ENCODE results near the gene PPP2R3A.
"Not testable (repeated sequence)": the region's sequence is repeated elsewhere in the genome, so short reads cannot be mapped to it uniquely, and the experiment has no call there.

The PPP2R3A gene

GRCh38 chr3:136171097-136171542, 205.6 kb downstream of the PPP2R3A start:
- DNase-seq = no peak

GRCh38 chr3:136173939-136174490, 208.5 kb downstream of the PPP2R3A start:
- no peak for DNase-seq

GRCh38 chr3:136177876-136178275, 212.3 kb downstream of the PPP2R3A start:
- no peak for DNase-seq

- DNase-seq = no peak
Observed at GRCh38 chr3:136181741-136182140, 216.2 kb downstream of the PPP2R3A start.

- DNase-seq = no peak
Observed at GRCh38 chr3:136184703-136185102, 219.2 kb downstream of the PPP2R3A start.

GRCh38 chr3:136186344-136186743, 220.8 kb downstream of the PPP2R3A start:
- DNase-seq = no peak

GRCh38 chr3:136186846-136187245, 221.3 kb downstream of the PPP2R3A start:
- no peak for DNase-seq

- DNase-seq = no peak
Observed at GRCh38 chr3:136187868-136188267, 222.3 kb downstream of the PPP2R3A start.

- no peak for DNase-seq
Observed at GRCh38 chr3:136189043-136189442, 223.5 kb downstream of the PPP2R3A start.

GRCh38 chr3:136189859-136190617, 224.5 kb downstream of the PPP2R3A start:
- DNase-seq = no peak

- DNase-seq = not testable (repeated sequence)
Observed at GRCh38 chr3:136192195-136192594, 226.7 kb downstream of the PPP2R3A start.

- DNase-seq = no peak
Observed at GRCh38 chr3:136192831-136193230, 227.3 kb downstream of the PPP2R3A start.

GRCh38 chr3:136193278-136194054, 227.9 kb downstream of the PPP2R3A start:
- no peak for DNase-seq

- DNase-seq = peak; percentile 58
Observed at GRCh38 chr3:136194409-136195257, 229.1 kb downstream of the PPP2R3A start.

GRCh38 chr3:136195258-136196063, 229.9 kb downstream of the PPP2R3A start:
- DNase-seq = peak; percentile 73

GRCh38 chr3:136196064-136196400, 230.5 kb downstream of the PPP2R3A start, which contains the start of gene MSL2:
Gene MSL2 (minus strand): TSS chr3:136196335. CDS start chr3:136195113, 1,222 bp downstream.
- no peak for DNase-seq

- peak; percentile 100 for DNase-seq
Observed at GRCh38 chr3:136196401-136197158, 231.1 kb downstream of the PPP2R3A start.

GRCh38 chr3:136197159-136197793, 231.7 kb downstream of the PPP2R3A start:
- no peak for DNase-seq
